GM23248 (cell line): ENCODE results near the gene ZBTB16. TPM values are rescaled to one million over a fixed set of nuclear protein-coding genes. Genes with fewer than 3 reads are reported as not detected.

ENCODE experiments used
- DNase-seq: peaks from one replicate; pipeline ENCODE4 v3.0.0-alpha.2; 2015
- H2AFZ ChIP-seq: fragments of 200-600 bp; sonication (generic); 2 replicates; pipeline ENCODE4 v1.6.1; 2016; ENCODE audit warnings: antibody characterized with exemption
- H3F3A ChIP-seq: fragments of 200-600 bp; sonication (generic); 2 replicates; pipeline ENCODE4 v1.6.1; 2016; ENCODE audit warnings: mild to moderate bottlenecking, antibody characterized with exemption, mixed run types; ENCODE audit not compliant: insufficient read depth
- H3K27ac ChIP-seq: fragments of 200-600 bp; sonication (generic); 2 replicates; pipeline ENCODE4 v1.5.1; 2016; ENCODE audit warnings: mild to moderate bottlenecking
- H3K27me3 ChIP-seq: fragments of 200-600 bp; sonication (generic); replicated peaks from 2 replicates; pipeline ENCODE4 v1.6.1; 2016; ENCODE audit warnings: mild to moderate bottlenecking; ENCODE audit not compliant: insufficient read depth
- H3K36me3 ChIP-seq: fragments of 200-600 bp; sonication (generic); 2 replicates; pipeline ENCODE4 v1.6.1; 2016; ENCODE audit warnings: low read depth, mild to moderate bottlenecking
- H3K4me1 ChIP-seq: fragments of 200-600 bp; sonication (generic); 2 replicates; pipeline ENCODE4 v1.6.1; 2016; ENCODE audit warnings: mild to moderate bottlenecking; ENCODE audit not compliant: insufficient read depth
- H3K4me2 ChIP-seq: fragments of 200-600 bp; sonication (generic); one replicate; pipeline ENCODE4 v1.6.1; 2016; ENCODE audit warnings: mild to moderate bottlenecking; ENCODE audit not compliant: unreplicated experiment
- H3K4me3 ChIP-seq: fragments of 200-600 bp; sonication (generic); 2 replicates; pipeline ENCODE4 v1.5.1; 2016; ENCODE audit warnings: mild to moderate bottlenecking
- H3K79me2 ChIP-seq: fragments of 200-600 bp; sonication (generic); 2 replicates; pipeline ENCODE4 v1.6.1; 2016; ENCODE audit warnings: mild to moderate bottlenecking; ENCODE audit not compliant: insufficient read depth
- H3K9ac ChIP-seq: fragments of 200-600 bp; sonication (generic); 2 replicates; pipeline ENCODE4 v1.6.1; 2016; ENCODE audit warnings: mild to moderate bottlenecking
- H3K9me2 ChIP-seq: fragments of 200-600 bp; sonication (generic); 2 replicates; pipeline ENCODE4 v1.6.1; 2016; ENCODE audit warnings: mixed run types, mild to moderate bottlenecking, moderate library complexity; ENCODE audit not compliant: insufficient read depth
- H3K9me3 ChIP-seq: fragments of 200-600 bp; sonication (generic); one replicate; pipeline ENCODE4 v1.6.1; 2017; ENCODE audit warnings: low read depth
- H4K20me1 ChIP-seq: fragments of 200-600 bp; sonication (generic); 2 replicates; pipeline ENCODE4 v1.6.0; 2016; ENCODE audit not compliant: insufficient read depth
- EZH2 ChIP-seq: fragments of 200-600 bp; sonication (generic); IDR thresholded peaks from 2 replicates; pipeline ENCODE4 v1.6.1; 2018; ENCODE audit warnings: antibody characterized with exemption, mild to moderate bottlenecking; ENCODE audit not compliant: insufficient read depth, poor library complexity, severe bottlenecking
- EZH2phosphoT487 ChIP-seq: fragments of 200-600 bp; sonication (generic); IDR thresholded peaks from 2 replicates; pipeline ENCODE4 v1.6.1; 2018; ENCODE audit warnings: antibody characterized with exemption, moderate library complexity, mild to moderate bottlenecking, low read depth; ENCODE audit not compliant: insufficient read depth
- WGBS, 2 experiments: methylation state at CpG; one replicate each; pipeline ENCODE4 v1.1.6; 2015 to 2017; ENCODE audit warnings: low lambda C conversion rate in 2 of 2, low coverage in 1 of 2; ENCODE audit errors: missing lambda C conversion rate in 2 of 2; 5-methylcytosine and 5-hydroxymethylcytosine counted together
- in situ Hi-C: fragments of 300-500 bp; cut with MboI; formaldehyde crosslinking; loops from 2 replicates; pipeline ENCODE4 v1.15.0; 2020
- polyA plus RNA-seq: library from polyadenylated mRNA; unstranded; fragments of >200 nt; fragmentation: Nextera tagmentation; extraction: Ambion mirVana; gene quantifications from 2 replicates; pipeline ENCODE4 v1.2.1, GENCODE V29; 2016
- total RNA-seq: library from RNA; depleted of rRNA; stranded (reverse); fragments of >200 nt; shearing (Covaris generic); gene quantifications from 2 replicates; pipeline ENCODE4 v1.2.3, GENCODE V29; 2014

The ZBTB16 gene
- total and polyA plus RNA-seq, 2 experiments from 2014 or later: not detected

- Histone ChIP-seq H3K79me2 (no peaks in the 10 kb centered on the region), H3K4me2 (no peak overlapping the region), H3F3A (no peaks in the 10 kb centered on the region), H3K4me3 (no peak overlapping the region), H3K9ac (no peak overlapping the region), H3K9me2 (no peaks in the 10 kb centered on the region), H4K20me1 (no peaks in the 10 kb centered on the region), H2AFZ (no peak overlapping the region), H3K4me1 (no peaks in the 10 kb centered on the region), H3K27me3 (no peaks in the 10 kb centered on the region; the same call in 1 of the 2 replicates), H3K9me3 (no peaks in the 10 kb centered on the region), H3K27ac (no peak overlapping the region), H3K36me3 (no peaks in the 10 kb centered on the region)
- WGBS, 2 experiments: 73 to 79% methylated on average over 2 of the region's 2 CpGs
- in situ Hi-C loops: no loop called here
- DNase-seq: no peak
- TF ChIP-seq EZH2phosphoT487: no peak
- TF ChIP-seq EZH2: no peak
Measured at GRCh38 chr11:114213622-114214021, 154.1 kb downstream of the ZBTB16 start.

- in situ Hi-C loops: no loop called here
- no peak for DNase-seq
- H3K36me3 ChIP-seq: no peaks in the 10 kb centered on the region
- H3F3A ChIP-seq: no peaks in the 10 kb centered on the region
- no peaks in the 10 kb centered on the region for H3K9me3 ChIP-seq
- H3K79me2 ChIP-seq: no peaks in the 10 kb centered on the region
- no peak overlapping the region for H2AFZ ChIP-seq
- WGBS, 2 experiments: 82 to 85% methylated on average over 3 of the region's 3 CpGs
- H4K20me1 ChIP-seq: no peaks in the 10 kb centered on the region
- no peaks in the 10 kb centered on the region for H3K9me2 ChIP-seq
- H3K27me3 ChIP-seq: no peaks in the 10 kb centered on the region; the same call in 1 of the 2 replicates
- H3K27ac ChIP-seq: no peak overlapping the region
- no peak overlapping the region for H3K4me2 ChIP-seq
- TF ChIP-seq EZH2 (no peak), EZH2phosphoT487 (no peak)
- no peak overlapping the region for H3K9ac ChIP-seq
- H3K4me1 ChIP-seq: no peaks in the 10 kb centered on the region
- no peak overlapping the region for H3K4me3 ChIP-seq
Measured at GRCh38 chr11:114215428-114215827, 155.9 kb downstream of the ZBTB16 start.

GRCh38 chr11:114215871-114216795 lies 156.6 kb downstream of the ZBTB16 start:
- TF ChIP-seq EZH2 (no peak), EZH2phosphoT487 (no peak)
- Histone ChIP-seq H4K20me1 (no peaks in the 10 kb centered on the region), H3K27me3 (no peaks in the 10 kb centered on the region; the same call in 1 of the 2 replicates), H3K9ac (no peak overlapping the region), H3K4me2 (no peak overlapping the region), H3K9me3 (no peaks in the 10 kb centered on the region), H2AFZ (no peak overlapping the region), H3K27ac (no peak overlapping the region), H3K9me2 (no peaks in the 10 kb centered on the region), H3K79me2 (no peaks in the 10 kb centered on the region), H3F3A (no peaks in the 10 kb centered on the region), H3K36me3 (no peaks in the 10 kb centered on the region), H3K4me3 (no peak overlapping the region), H3K4me1 (no peaks in the 10 kb centered on the region)
- DNase-seq: no peak
- in situ Hi-C loops: no loop called here
- 72% methylated on average over 6 of the region's 6 CpGs for WGBS, 2 experiments

GRCh38 chr11:114216796-114217180 lies 157.3 kb downstream of the ZBTB16 start:
- Histone ChIP-seq H3F3A (no peaks in the 10 kb centered on the region), H3K79me2 (no peaks in the 10 kb centered on the region), H3K4me2 (no peak overlapping the region), H2AFZ (no peak overlapping the region), H3K9ac (no peak overlapping the region), H3K27me3 (no peaks in the 10 kb centered on the region; the same call in 1 of the 2 replicates), H3K9me2 (no peaks in the 10 kb centered on the region), H3K9me3 (no peaks in the 10 kb centered on the region), H3K27ac (no peak overlapping the region), H3K4me3 (no peak overlapping the region), H4K20me1 (no peaks in the 10 kb centered on the region), H3K36me3 (no peaks in the 10 kb centered on the region), H3K4me1 (no peaks in the 10 kb centered on the region)
- in situ Hi-C loops: no loop called here
- 82 to 91% methylated on average over 2 of the region's 2 CpGs for WGBS, 2 experiments
- DNase-seq: no peak
- TF ChIP-seq EZH2phosphoT487 (no peak), EZH2 (no peak)
